ENCODE measurements around the gene ERBIN. TPM values are rescaled to one million over a fixed set of nuclear protein-coding genes. Genes with fewer than 3 reads are reported as not detected.

ERBIN gene
- total and polyA plus RNA-seq, 9 of the 15 experiments (the other 6 are each of a cell fraction or from before 2014, with no cell fraction given) = 11.9 to 72.8 (median 41.7) TPM

DNA sequence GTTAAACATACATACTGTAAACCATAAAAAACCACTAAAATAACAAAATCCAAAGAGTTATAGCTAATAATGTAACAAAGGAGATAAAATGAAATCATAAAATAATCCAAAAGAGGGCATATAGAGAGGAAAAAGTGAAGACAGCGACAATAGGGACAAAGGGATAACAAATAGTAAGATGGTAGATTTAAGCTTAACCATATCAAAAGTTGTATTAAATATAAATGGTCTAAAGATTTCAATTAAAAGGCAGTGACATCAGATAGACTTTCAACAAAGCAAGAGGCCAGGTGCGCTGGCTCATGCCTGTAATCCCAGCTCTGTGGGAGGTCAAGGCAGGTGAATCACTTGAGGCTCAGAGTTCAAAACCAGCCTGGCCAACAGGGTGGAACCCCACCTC, 163.0 kb downstream of the ERBIN start (continued):
- TF ChIP-seq ARNT (IDR thresholded peaks at IDR 0.05) (peak in 1 of 2 experiments; percentile 54; a peak in 1 of 4 replicates), RAD51 (IDR thresholded peaks at IDR 0.05; ENCODE audit: borderline replicate concordance, low read depth) (no peak), SMAD2 (IDR thresholded peaks at IDR 0.05; ENCODE audit: low read depth, low read length) (no peak), ZNF354B (CRISPR knock-in tag; IDR thresholded peaks at IDR 0.05) (peak; percentile 98), BDP1 (IDR thresholded peaks at IDR 0.05; ENCODE audit: insufficient read depth, insufficient read length) (no peak), RBM25 (IDR thresholded peaks at IDR 0.05; ENCODE audit: low read depth, low read length, severe bottlenecking) (peak; percentile 51), SMAD1 (IDR thresholded peaks at IDR 0.05; ENCODE audit: low read depth, low read length, partially characterized antibody) (no peak), EP400 (IDR thresholded peaks at IDR 0.05) (no peak), CHCHD3 (CRISPR knock-in tag; IDR thresholded peaks at IDR 0.05) (no peak), GABPB1 (CRISPR knock-in tag; IDR thresholded peaks at IDR 0.05) (no peak), HEY1 (CRISPR knock-in tag; IDR thresholded peaks at IDR 0.05; ENCODE audit: borderline replicate concordance) (no peak), SREBF2 (CRISPR knock-in tag; IDR thresholded peaks at IDR 0.05) (no peak)
- TF ChIP-seq, protein P1, sequence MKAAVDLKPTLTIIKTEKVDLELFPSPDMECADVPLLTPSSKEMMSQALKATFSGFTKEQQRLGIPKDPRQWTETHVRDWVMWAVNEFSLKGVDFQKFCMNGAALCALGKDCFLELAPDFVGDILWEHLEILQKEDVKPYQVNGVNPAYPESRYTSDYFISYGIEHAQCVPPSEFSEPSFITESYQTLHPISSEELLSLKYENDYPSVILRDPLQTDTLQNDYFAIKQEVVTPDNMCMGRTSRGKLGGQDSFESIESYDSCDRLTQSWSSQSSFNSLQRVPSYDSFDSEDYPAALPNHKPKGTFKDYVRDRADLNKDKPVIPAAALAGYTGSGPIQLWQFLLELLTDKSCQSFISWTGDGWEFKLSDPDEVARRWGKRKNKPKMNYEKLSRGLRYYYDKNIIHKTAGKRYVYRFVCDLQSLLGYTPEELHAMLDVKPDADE (conservative IDR thresholded peaks at IDR 0.05; ENCODE audit: control insufficient read depth, low read depth, low read length) = no peak

Measured in K562 (cell line).